KMS-11 (cell line): ENCODE measurements around the gene HIVEP1.

Experiments used
- H2AFZ ChIP-seq: fragments of 200-600 bp; sonication (generic); 2 replicates; pipeline ENCODE4 v1.6.1; 2016; ENCODE audit warnings: antibody characterized with exemption, mixed run types, low read depth
- H3K27ac ChIP-seq: fragments of 200-600 bp; sonication (generic); 2 replicates; pipeline ENCODE4 v1.6.1; 2016; ENCODE audit warnings: mild to moderate bottlenecking, mixed run types
- H3K27me3 ChIP-seq: fragments of 200-600 bp; sonication (generic); 2 replicates; pipeline ENCODE4 v1.6.1; 2017; ENCODE audit warnings: mild to moderate bottlenecking, low read depth, mixed run types, moderate library complexity; ENCODE audit not compliant: insufficient read depth
- H3K36me3 ChIP-seq: fragments of 200-600 bp; sonication (generic); 2 replicates; pipeline ENCODE4 v1.6.1; 2017; ENCODE audit warnings: mild to moderate bottlenecking, mixed run types; ENCODE audit not compliant: insufficient read depth
- H3K4me1 ChIP-seq: fragments of 200-600 bp; sonication (generic); 2 replicates; pipeline ENCODE4 v1.6.1; 2016; ENCODE audit warnings: mild to moderate bottlenecking, low read depth, mixed run types; ENCODE audit not compliant: poor library complexity, severe bottlenecking
- H3K4me2 ChIP-seq: fragments of 200-600 bp; sonication (generic); 2 replicates; pipeline ENCODE4 v1.7.0; 2016; ENCODE audit warnings: mild to moderate bottlenecking, mixed run types
- H3K4me3 ChIP-seq: fragments of 200-600 bp; sonication (generic); IDR thresholded peaks from 2 replicates; pipeline ENCODE4 v1.6.1; 2017; ENCODE audit warnings: low read depth, low read length, mixed read lengths; ENCODE audit not compliant: insufficient read depth
- H3K79me2 ChIP-seq: fragments of 200-600 bp; sonication (generic); 2 replicates; pipeline ENCODE4 v1.6.1; 2016; ENCODE audit warnings: low read depth, mixed run types; ENCODE audit not compliant: insufficient read depth
- H3K9ac ChIP-seq: fragments of 200-600 bp; sonication (generic); 2 replicates; pipeline ENCODE4 v1.6.1; 2016; ENCODE audit warnings: mild to moderate bottlenecking, mixed run types
- H4K20me1 ChIP-seq: fragments of 200-600 bp; sonication (generic); 2 replicates; pipeline ENCODE4 v1.6.1; 2016; ENCODE audit warnings: mild to moderate bottlenecking, mixed run types; ENCODE audit not compliant: insufficient read depth
- CTCF ChIP-seq: fragments of 200-600 bp; sonication (generic); conservative IDR thresholded peaks from 2 replicates; pipeline ENCODE4 v1.6.1; 2017; ENCODE audit warnings: low read depth, mild to moderate bottlenecking, antibody characterized with exemption, low read length, moderate library complexity, mixed read lengths

Gene HIVEP1

DNA sequence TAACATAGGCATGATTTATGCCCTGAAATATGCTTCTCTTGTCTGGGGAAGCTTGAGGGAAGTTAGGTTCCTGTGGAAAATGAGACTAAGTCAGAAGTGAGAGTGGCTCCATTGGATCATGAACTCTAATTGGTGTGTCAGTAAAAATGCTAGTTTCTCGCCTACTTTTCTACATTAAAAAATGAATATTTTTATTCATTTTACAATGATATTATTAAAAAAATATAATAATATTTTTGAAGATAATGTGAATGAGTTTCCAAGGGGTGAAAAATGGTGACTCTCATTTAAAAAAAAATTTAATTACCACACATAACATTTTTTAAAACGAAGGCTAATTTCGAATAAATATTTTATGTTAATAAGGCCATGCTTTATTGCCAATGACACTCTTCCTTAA lies 84.2 kb downstream of the HIVEP1 start:
- Histone ChIP-seq H4K20me1 (no peaks in the 10 kb centered on the region), H2AFZ (no peak overlapping the region), H3K4me1 (peaks cover 17% of the 10 kb centered on the region), H3K4me3 (no peak overlapping the region), H3K36me3 (no peaks in the 10 kb centered on the region; the same call in 1 of the 2 replicates), H3K27ac (no peak overlapping the region), H3K79me2 (no peaks in the 10 kb centered on the region), H3K27me3 (no peaks in the 10 kb centered on the region), H3K9ac (no peak overlapping the region), H3K4me2 (no peak overlapping the region)
- TF ChIP-seq CTCF: no peak

- Histone ChIP-seq H3K9ac (no peak overlapping the region), H3K27ac (no peak overlapping the region), H3K36me3 (no peaks in the 10 kb centered on the region), H3K79me2 (no peaks in the 10 kb centered on the region), H3K4me1 (peaks cover 28% of the 10 kb centered on the region), H3K4me2 (no peak overlapping the region), H2AFZ (no peak overlapping the region), H4K20me1 (no peaks in the 10 kb centered on the region), H3K27me3 (no peaks in the 10 kb centered on the region), H3K4me3 (no peak overlapping the region)
- no peak for TF ChIP-seq CTCF
Measured at GRCh38 chr6:12097791-12098190, 85.7 kb downstream of the HIVEP1 start.

GRCh38 chr6:12099623-12100338 lies 87.7 kb downstream of the HIVEP1 start:
- Histone ChIP-seq H3K79me2 (no peaks in the 10 kb centered on the region), H2AFZ (no peak overlapping the region), H4K20me1 (no peaks in the 10 kb centered on the region), H3K27ac (no peak overlapping the region), H3K4me1 (peaks cover 39% of the 10 kb centered on the region), H3K27me3 (no peaks in the 10 kb centered on the region), H3K4me3 (no peak overlapping the region), H3K36me3 (no peaks in the 10 kb centered on the region), H3K4me2 (no peak overlapping the region), H3K9ac (no peak overlapping the region)
- no peak for TF ChIP-seq CTCF

DNA sequence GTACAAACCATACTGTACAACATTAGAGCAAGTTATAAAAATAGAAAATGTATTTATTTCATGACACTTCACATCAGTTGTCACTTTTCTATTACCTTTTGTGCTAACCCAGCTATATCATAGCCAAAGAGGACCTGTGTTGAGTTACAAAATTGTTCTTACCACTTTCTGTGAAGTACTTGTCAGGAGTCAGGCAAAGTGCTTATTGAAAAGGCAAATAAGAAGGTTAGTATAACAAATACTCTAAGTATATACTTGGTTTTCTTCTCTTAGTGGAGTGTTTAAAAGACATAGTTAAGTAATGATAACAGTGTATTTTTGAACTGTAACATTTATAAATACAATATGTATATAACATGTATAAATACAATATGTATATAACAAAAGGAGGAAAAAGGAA lies 88.9 kb downstream of the HIVEP1 start:
- H3K4me2 ChIP-seq: no peak overlapping the region
- TF ChIP-seq CTCF: no peak
- peaks cover 1% of the 10 kb centered on the region; the same call in 1 of the 2 replicates for H3K79me2 ChIP-seq
- H3K4me3 ChIP-seq: no peak overlapping the region
- H3K36me3 ChIP-seq: no peaks in the 10 kb centered on the region
- H3K27ac ChIP-seq: no peak overlapping the region
- H3K4me1 ChIP-seq: peaks cover 33% of the 10 kb centered on the region
- no peak overlapping the region for H3K9ac ChIP-seq
- no peaks in the 10 kb centered on the region for H3K27me3 ChIP-seq
- H4K20me1 ChIP-seq: no peaks in the 10 kb centered on the region
- no peak overlapping the region for H2AFZ ChIP-seq
